GM12878 (cell line): ENCODE data around the gene WNT11.

Experiments
- ETV6 ChIP-seq, 2 experiments: fragments of 450-650 bp in 1 of 2; IDR thresholded peaks in 1 of 2; conservative IDR thresholded peaks in 1 of 2; 2 replicates each; pipeline ENCODE4 v1.6.1; 2014; ENCODE audit warnings: antibody characterized with exemption in 1 of 2, borderline replicate concordance in 1 of 2, low read depth in 1 of 2, mild to moderate bottlenecking in 1 of 2, moderate library complexity in 1 of 2
- GATAD2B ChIP-seq: fragments of 450-650 bp; conservative IDR thresholded peaks from 2 replicates; pipeline ENCODE4 v1.6.1; 2017; ENCODE audit warnings: low read depth, mild to moderate bottlenecking, moderate library complexity
- TARDBP ChIP-seq: IDR thresholded peaks from 2 replicates; pipeline ENCODE4 v1.6.1; 2016; ENCODE audit warnings: borderline replicate concordance

- TF ChIP-seq TARDBP (no peak), GATAD2B (no peak), ETV6 (conservative IDR thresholded peaks at IDR 0.05 in 1 of 2, IDR thresholded peaks at IDR 0.05 in 1 of 2; ENCODE audit: borderline replicate concordance in 1 of 2, low read depth in 1 of 2) (no peak)
These were observed 38.1 kb upstream of the WNT11 start for GRCh38 chr11:76244316-76244851.
